Lower lobe of right lung (tissue), 2 donors: Measurements from ENCODE around the gene ANKRD44. TPM values are rescaled to one million over a fixed set of nuclear protein-coding genes. Genes with fewer than 3 reads are reported as not detected.

Experiments
- ATAC-seq, 2 donors: fragments of 200-7000 bp; cut with Tn5 transposase; one replicate each; pipeline ENCODE4 v1.9.1; 2020 to 2022; ENCODE audit warnings: mild to moderate bottlenecking in 2 of 2, moderate library complexity in 2 of 2
- DNase-seq: peaks from one replicate; pipeline ENCODE4 v3.0.0-alpha.2; 2020
- H3K27ac ChIP-seq: fragments of 200-600 bp; one replicate; pipeline ENCODE4 v1.8.0; 2022
- H3K27me3 ChIP-seq: fragments of 200-600 bp; one replicate; pipeline ENCODE4 v1.8.0; 2022; ENCODE audit warnings: low read depth
- H3K36me3 ChIP-seq: fragments of 200-600 bp; one replicate; pipeline ENCODE4 v1.8.0; 2022; ENCODE audit warnings: mild to moderate bottlenecking
- H3K4me1 ChIP-seq: fragments of 200-600 bp; one replicate; pipeline ENCODE4 v1.8.0; 2022
- H3K4me3 ChIP-seq: fragments of 200-600 bp; one replicate; pipeline ENCODE4 v1.8.0; 2022; ENCODE audit warnings: mild to moderate bottlenecking
- H3K9me3 ChIP-seq: fragments of 200-600 bp; one replicate; pipeline ENCODE4 v1.8.0; 2022
- intact Hi-C: fragments of 100-400 bp; cut with DNase I; formaldehyde crosslinking; loops from one replicate; pipeline ENCODE4 v1.11.0; 2022
- total RNA-seq: library from RNA; stranded (reverse); fragmentation: NEBNext Ultra II Directional; extraction: Animal tissue kit (Norgen Biotek cat#: 25700); gene quantifications from one replicate; pipeline ENCODE4 v1.2.1, GENCODE V29; 2021
- TF ChIP-seq, protein P1 (sequence below): fragments of 200-600 bp; IDR thresholded peaks from one replicate; pipeline ENCODE4 v1.8.0; 2022; ENCODE audit warnings: antibody characterized with exemption, mild to moderate bottlenecking
- donor health status: DM: no; HTN: yes; CAD: no; lungs with severe emphysema.

ANKRD44 gene
- total RNA-seq, 1 donor from 2014 or later = 58.7 TPM

DNA sequence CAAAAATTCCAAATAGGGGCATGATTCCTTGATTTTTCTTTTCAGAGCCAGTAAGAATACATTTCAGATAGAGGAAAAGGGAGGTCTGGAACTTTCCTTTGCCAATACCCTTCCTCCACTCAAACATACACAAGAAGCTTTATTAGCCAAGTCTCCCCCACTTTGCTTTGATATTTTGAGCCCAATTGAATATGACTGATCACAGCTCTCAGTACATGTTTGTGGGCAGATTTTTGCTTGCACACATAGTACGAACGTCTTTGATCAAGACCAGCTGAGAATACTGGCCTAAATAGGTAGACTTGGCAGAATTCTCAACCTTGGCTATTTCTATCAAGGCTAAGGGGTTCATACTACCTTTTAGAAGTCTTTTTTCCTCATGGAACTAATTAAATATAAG, 235.3 kb downstream of the ANKRD44 start:
- no peak overlapping the region for H3K27ac ChIP-seq
- H3K27me3 ChIP-seq = no peaks in the 10 kb centered on the region
- intact Hi-C loops = no loop called here
- no peak for ATAC-seq
- H3K36me3 ChIP-seq = peaks cover 36% of the 10 kb centered on the region
- H3K4me3 ChIP-seq = no peak overlapping the region
- no peak for DNase-seq
- TF ChIP-seq, protein P1, sequence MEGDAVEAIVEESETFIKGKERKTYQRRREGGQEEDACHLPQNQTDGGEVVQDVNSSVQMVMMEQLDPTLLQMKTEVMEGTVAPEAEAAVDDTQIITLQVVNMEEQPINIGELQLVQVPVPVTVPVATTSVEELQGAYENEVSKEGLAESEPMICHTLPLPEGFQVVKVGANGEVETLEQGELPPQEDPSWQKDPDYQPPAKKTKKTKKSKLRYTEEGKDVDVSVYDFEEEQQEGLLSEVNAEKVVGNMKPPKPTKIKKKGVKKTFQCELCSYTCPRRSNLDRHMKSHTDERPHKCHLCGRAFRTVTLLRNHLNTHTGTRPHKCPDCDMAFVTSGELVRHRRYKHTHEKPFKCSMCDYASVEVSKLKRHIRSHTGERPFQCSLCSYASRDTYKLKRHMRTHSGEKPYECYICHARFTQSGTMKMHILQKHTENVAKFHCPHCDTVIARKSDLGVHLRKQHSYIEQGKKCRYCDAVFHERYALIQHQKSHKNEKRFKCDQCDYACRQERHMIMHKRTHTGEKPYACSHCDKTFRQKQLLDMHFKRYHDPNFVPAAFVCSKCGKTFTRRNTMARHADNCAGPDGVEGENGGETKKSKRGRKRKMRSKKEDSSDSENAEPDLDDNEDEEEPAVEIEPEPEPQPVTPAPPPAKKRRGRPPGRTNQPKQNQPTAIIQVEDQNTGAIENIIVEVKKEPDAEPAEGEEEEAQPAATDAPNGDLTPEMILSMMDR = no peak
- H3K9me3 ChIP-seq = no peaks in the 10 kb centered on the region
- peaks cover 11% of the 10 kb centered on the region for H3K4me1 ChIP-seq

- Histone ChIP-seq H3K4me3 (no peak overlapping the region), H3K27me3 (no peaks in the 10 kb centered on the region), H3K36me3 (peaks cover 36% of the 10 kb centered on the region), H3K9me3 (no peaks in the 10 kb centered on the region), H3K27ac (no peak overlapping the region), H3K4me1 (peaks cover 4% of the 10 kb centered on the region)
- DNase-seq (no peak), ATAC-seq (no peak)
- TF ChIP-seq, protein P1 = no peak
- intact Hi-C loops = no loop called here
These were observed 236.7 kb downstream of the ANKRD44 start for GRCh38 chr2:197073701-197074433.

DNA sequence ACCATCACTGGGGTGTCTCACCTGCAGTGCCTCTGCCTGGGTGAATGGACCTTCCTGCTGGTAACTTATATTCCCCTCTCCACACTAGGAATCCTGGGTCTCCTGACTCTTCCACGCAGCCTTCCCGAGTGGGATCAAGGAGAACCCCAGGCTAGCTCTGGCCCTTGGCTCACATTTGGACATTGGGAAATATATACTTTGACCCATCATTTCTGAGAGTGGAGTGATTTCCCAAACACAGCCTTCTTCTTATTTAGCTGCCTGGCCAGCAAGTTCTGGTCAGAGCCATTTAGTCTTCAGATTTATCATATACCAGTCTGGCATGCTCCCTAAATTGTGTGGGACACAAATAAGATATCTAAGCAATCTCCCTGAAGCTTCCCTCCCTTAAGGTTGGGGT, 237.3 kb downstream of the ANKRD44 start:
- intact Hi-C loops = no loop called here
- H3K4me3 ChIP-seq = no peak overlapping the region
- no peaks in the 10 kb centered on the region for H3K27me3 ChIP-seq
- TF ChIP-seq, protein P1 = no peak
- H3K27ac ChIP-seq = no peak overlapping the region
- peaks cover 4% of the 10 kb centered on the region for H3K4me1 ChIP-seq
- H3K9me3 ChIP-seq = no peaks in the 10 kb centered on the region
- no peak for DNase-seq
- peaks cover 32% of the 10 kb centered on the region for H3K36me3 ChIP-seq
- ATAC-seq = no peak

DNA sequence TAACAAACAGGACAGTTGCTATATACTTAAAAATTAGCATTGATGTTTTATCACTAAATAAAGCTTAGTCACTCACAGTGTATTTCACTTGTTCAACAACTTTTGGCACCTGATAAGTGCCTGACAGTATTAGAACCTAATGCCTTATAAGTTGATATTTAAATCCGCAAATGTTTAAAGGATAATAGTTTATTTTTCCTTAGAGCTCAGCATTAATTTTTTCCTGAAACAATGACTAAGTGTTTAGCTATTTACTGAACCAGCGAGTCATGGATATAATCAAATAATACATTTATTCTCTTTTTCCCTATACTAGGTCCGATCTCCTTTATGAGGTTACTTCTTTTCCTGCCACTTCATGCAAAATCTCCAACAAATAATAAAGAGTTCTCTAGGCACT, 238.0 kb downstream of the ANKRD44 start:
- Histone ChIP-seq H3K27me3 (no peaks in the 10 kb centered on the region), H3K4me3 (no peak overlapping the region), H3K36me3 (peaks cover 25% of the 10 kb centered on the region), H3K27ac (no peak overlapping the region), H3K4me1 (peaks cover 3% of the 10 kb centered on the region), H3K9me3 (no peaks in the 10 kb centered on the region)
- ATAC-seq (no peak), DNase-seq (no peak)
- intact Hi-C loops = no loop called here
- TF ChIP-seq, protein P1 = no peak

GRCh38 chr2:197071790-197072436, 238.7 kb downstream of the ANKRD44 start:
- Histone ChIP-seq H3K36me3 (peaks cover 19% of the 10 kb centered on the region), H3K27ac (no peak overlapping the region), H3K27me3 (no peaks in the 10 kb centered on the region), H3K9me3 (no peaks in the 10 kb centered on the region), H3K4me1 (no peaks in the 10 kb centered on the region), H3K4me3 (no peak overlapping the region)
- no peak for DNase-seq
- ATAC-seq = no peak
- intact Hi-C loops = no loop called here
- TF ChIP-seq, protein P1 = no peak
